A549 (cell line): ENCODE data around the gene LAMTOR4. TPM values are rescaled to one million over a fixed set of nuclear protein-coding genes. Genes with fewer than 3 reads are reported as not detected.

Experiments
- ATAC-seq, 2 experiments: fragments of 200-7000 bp in 1 of 2; fragments of >200 bp in 1 of 2; cut with Nextera tagmentation in 1 of 2; cut with Tn5 transposase in 1 of 2; 3 replicates each; pipeline versions ENCODE4 v1.8.0 to v1.9.1; 2018 to 2020; ENCODE audit warnings: mild to moderate bottlenecking in 1 of 2, moderate library complexity in 1 of 2
- CTCF ChIA-PET: fragments of 300-600 bp; sonication (Branson Sonifier 250); formaldehyde crosslinking; extraction: SDS; loops from one replicate; lab custom pipeline; 2021; ENCODE audit warnings: antibody characterized with exemption, inconsistent platforms; lab: Yijun Ruan, JAX
- POLR2A ChIA-PET: fragments of 350-600 bp; formaldehyde crosslinking; extraction: SDS; loops from one replicate; lab custom pipeline; 2021; ENCODE audit warnings: antibody characterized with exemption, inconsistent platforms; lab: Yijun Ruan, JAX
- DNase-seq, 2 experiments: peaks; one replicate each; pipeline versions ENCODE4 v3.0.0 to v3.0.0-alpha.2; 2011 to 2016; ENCODE audit warnings: low read depth in 1 of 2, low spot score in 1 of 2
- FAIRE-seq: peaks from 2 replicates; lab custom pipeline; 2011; peaks lifted over from hg19 to GRCh38; lab: Jason Lieb, UNC
- H3K27ac ChIP-seq, 2 experiments: fragments of >200 bp; sonication (Bioruptor Twin); formaldehyde crosslinking; 3 replicates each; pipeline ENCODE4 v1.5.1; 2016 to 2017
- H3K4me1 ChIP-seq: fragments of >200 bp; sonication (Bioruptor Twin); formaldehyde crosslinking; 3 replicates; pipeline ENCODE4 v1.6.1; 2016
- H3K4me2 ChIP-seq: fragments of >200 bp; sonication (Bioruptor Twin); formaldehyde crosslinking; 3 replicates; pipeline ENCODE4 v1.6.1; 2016
- H3K4me3 ChIP-seq: fragments of >200 bp; sonication (Bioruptor Twin); formaldehyde crosslinking; 3 replicates; pipeline ENCODE4 v1.5.1; 2016
- H3K9me3 ChIP-seq: fragments of >200 bp; sonication (Bioruptor Twin); formaldehyde crosslinking; 3 replicates; pipeline ENCODE4 v1.6.1; 2016
- BHLHE40 ChIP-seq: IDR thresholded peaks from 2 replicates; pipeline ENCODE4 v1.6.1; 2012; ENCODE audit warnings: low read depth, low read length, inconsistent platforms
- CHD2 ChIP-seq: fragments of 150-350 bp; IDR thresholded peaks from 2 replicates; pipeline ENCODE4 v1.6.1; 2014; ENCODE audit warnings: low read length; ENCODE audit not compliant: partially characterized antibody
- EP300 ChIP-seq, 2 experiments: fragments of >200 bp; sonication (Bioruptor Twin); formaldehyde crosslinking; IDR thresholded peaks; 2 replicates in 1 of 2; 3 replicates in 1 of 2; pipeline ENCODE4 v1.6.1; 2016 to 2017
- GATA3 ChIP-seq: IDR thresholded peaks from 2 replicates; pipeline ENCODE4 v1.6.1; 2012; ENCODE audit warnings: borderline replicate concordance
- HDAC2 ChIP-seq: fragments of 200-600 bp; sonication (generic); IDR thresholded peaks from 2 replicates; pipeline ENCODE4 v1.6.1; 2016
- JUNB ChIP-seq: fragments of >200 bp; sonication (Bioruptor Twin); formaldehyde crosslinking; IDR thresholded peaks from 2 replicates; pipeline ENCODE4 v1.6.1; 2016
- MAZ ChIP-seq: fragments of 150-350 bp; IDR thresholded peaks from 2 replicates; pipeline ENCODE4 v1.6.1; 2014; ENCODE audit warnings: antibody characterized with exemption, low read depth, low read length, borderline replicate concordance
- NPAS2 ChIP-seq: fragments of 250-450 bp; sonication (Bioruptor Pico); IDR thresholded peaks from 2 replicates; pipeline ENCODE4 v1.8.0; 2022; ENCODE audit warnings: mild to moderate bottlenecking, moderate library complexity, borderline replicate concordance
- POLR2A ChIP-seq: IDR thresholded peaks from 2 replicates; pipeline ENCODE4 v1.6.1; 2012; ENCODE audit warnings: mild to moderate bottlenecking, low read length
- RAD21 ChIP-seq, 2 experiments: fragments of >200 bp in 1 of 2; sonication (Bioruptor Twin) in 1 of 2; formaldehyde crosslinking in 1 of 2; IDR thresholded peaks in 1 of 2; conservative IDR thresholded peaks in 1 of 2; 2 replicates in 1 of 2; 3 replicates in 1 of 2; pipeline ENCODE4 v1.6.1; 2012 to 2018; ENCODE audit warnings: inconsistent platforms in 1 of 2
- SMC3 ChIP-seq: fragments of >200 bp; sonication (Bioruptor Twin); formaldehyde crosslinking; IDR thresholded peaks from 3 replicates; pipeline ENCODE4 v1.6.1; 2018; ENCODE audit warnings: inconsistent platforms
- WGBS: methylation state at CpG from one replicate; pipeline ENCODE4 v1.1.6; 2017; ENCODE audit errors: missing lambda C conversion rate; 5-methylcytosine and 5-hydroxymethylcytosine counted together
- polyA plus RNA-seq, 4 experiments: library from polyadenylated mRNA; depleted of rRNA in 3 of 4; stranded (reverse); fragments of >200 nt; fragmentation: RNase III in 1 of 4; extraction: RNeasy Plus Mini Kit Qiagen cat#74134 plus additional on column Dnase treatment in 1 of 4; gene quantifications; 2 replicates in 3 of 4; 3 replicates in 1 of 4; pipeline ENCODE4 v1.2.3, GENCODE V29; 2011 to 2017
- TF ChIP-seq, protein P1 (sequence below): IDR thresholded peaks from 2 replicates; pipeline ENCODE4 v1.6.1; 2012
- TF ChIP-seq, protein P2 (sequence below): IDR thresholded peaks from 2 replicates; pipeline ENCODE4 v1.6.1; 2012
- TF ChIP-seq, protein P3 (sequence below): fragments of >200 bp; sonication (Bioruptor Twin); formaldehyde crosslinking; IDR thresholded peaks from 3 replicates; pipeline ENCODE4 v1.5.1; 2016
- TF ChIP-seq, protein P4 (sequence below): fragments of >200 bp; sonication (Bioruptor Twin); formaldehyde crosslinking; IDR thresholded peaks from 3 replicates; pipeline ENCODE4 v1.6.1; 2016

The LAMTOR4 gene
- polyA plus RNA-seq, 2 of the 4 experiments (the other 2 are of a cell fraction) = 123 to 177 TPM

DNA sequence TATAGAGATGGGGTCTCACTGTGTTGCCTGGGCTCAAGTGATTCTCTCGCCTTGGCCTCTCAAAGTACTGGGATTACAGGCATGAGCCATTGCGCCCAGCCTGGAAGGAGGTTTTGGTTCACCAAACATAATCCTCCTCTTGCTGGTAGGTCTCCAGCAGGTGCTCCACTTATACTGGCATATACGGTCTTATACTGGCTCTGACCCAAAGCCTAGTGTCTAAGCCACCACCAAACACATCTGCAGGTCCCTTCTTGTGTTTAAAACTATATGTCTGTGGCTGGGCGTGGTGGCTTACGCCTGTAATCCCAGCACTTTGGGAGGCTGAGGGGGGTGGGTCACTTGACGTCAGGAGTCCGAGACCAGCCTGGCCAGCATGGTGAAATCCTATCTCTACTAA, 16.6 kb upstream of the LAMTOR4 start:
- WGBS = 49% methylated on average over 7 of the region's 7 CpGs
- CTCF ChIA-PET = interaction anchor here (0.6 to 13.2 kb wide), 36 partner anchors 10 to 318 kb away, joined by 3 to 245 read pairs (median 8); partner anchors contain the start of genes AP4M1, CNPY4, GPC2 and LAMTOR4
- TF ChIP-seq, protein P1, sequence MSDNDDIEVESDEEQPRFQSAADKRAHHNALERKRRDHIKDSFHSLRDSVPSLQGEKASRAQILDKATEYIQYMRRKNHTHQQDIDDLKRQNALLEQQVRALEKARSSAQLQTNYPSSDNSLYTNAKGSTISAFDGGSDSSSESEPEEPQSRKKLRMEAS = no peak
- TF ChIP-seq, all 56 proteins: peak for 0
- DNase-seq (no peak), ATAC-seq (peak in 1 of 2 experiments; percentile 1; a peak in 1 of 6 replicates), FAIRE-seq (no peak)
- Histone ChIP-seq H3K4me2 (peak overlapping the region; percentile 28; the same call in 2 of the 3 replicates), H3K4me3 (no peak overlapping the region), H3K4me1 (peaks cover 14% of the 10 kb centered on the region; the same call in 1 of the 3 replicates), H3K27ac (no peak overlapping the region), H3K9me3 (no peaks in the 10 kb centered on the region)
- POLR2A ChIA-PET = interaction anchor here (0.8 to 2.1 kb wide), 2 partner anchors 16 to 37 kb away, joined by 3 to 16 read pairs; partner anchors contain the start of gene LAMTOR4

DNA sequence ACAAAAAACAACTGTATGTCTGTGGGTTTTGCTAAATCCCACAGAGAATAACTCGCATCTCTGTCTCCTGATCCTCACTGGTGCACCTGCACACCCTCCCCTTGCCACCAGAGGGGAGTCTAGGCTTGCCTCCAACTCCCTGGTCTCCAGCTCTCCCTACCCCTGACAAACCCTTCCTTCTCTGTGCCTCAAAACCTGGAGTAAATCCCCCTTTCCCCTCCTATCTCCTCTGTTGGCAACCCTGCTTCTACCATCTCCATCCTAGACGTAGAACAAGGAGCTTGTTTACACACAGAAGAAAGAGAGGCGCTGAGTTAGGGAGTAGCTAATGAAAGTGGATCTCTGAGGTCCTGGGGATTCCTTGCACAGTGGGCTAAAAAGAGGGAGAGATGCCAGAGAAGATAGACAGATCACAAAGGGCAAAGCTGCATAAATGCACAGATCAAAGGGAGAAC, 16.0 kb upstream of the LAMTOR4 start:
- TF ChIP-seq, protein P2, sequence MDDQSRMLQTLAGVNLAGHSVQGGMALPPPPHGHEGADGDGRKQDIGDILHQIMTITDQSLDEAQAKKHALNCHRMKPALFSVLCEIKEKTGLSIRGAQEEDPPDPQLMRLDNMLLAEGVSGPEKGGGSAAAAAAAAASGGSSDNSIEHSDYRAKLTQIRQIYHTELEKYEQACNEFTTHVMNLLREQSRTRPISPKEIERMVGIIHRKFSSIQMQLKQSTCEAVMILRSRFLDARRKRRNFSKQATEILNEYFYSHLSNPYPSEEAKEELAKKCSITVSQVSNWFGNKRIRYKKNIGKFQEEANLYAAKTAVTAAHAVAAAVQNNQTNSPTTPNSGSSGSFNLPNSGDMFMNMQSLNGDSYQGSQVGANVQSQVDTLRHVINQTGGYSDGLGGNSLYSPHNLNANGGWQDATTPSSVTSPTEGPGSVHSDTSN = no peak
- TF ChIP-seq RAD21 (conservative IDR thresholded peaks at IDR 0.05 in 1 of 2, IDR thresholded peaks at IDR 0.05 in 1 of 2) (peak; percentile 90 to 96), SMC3 (peak; percentile 82)
- TF ChIP-seq, protein P3, sequence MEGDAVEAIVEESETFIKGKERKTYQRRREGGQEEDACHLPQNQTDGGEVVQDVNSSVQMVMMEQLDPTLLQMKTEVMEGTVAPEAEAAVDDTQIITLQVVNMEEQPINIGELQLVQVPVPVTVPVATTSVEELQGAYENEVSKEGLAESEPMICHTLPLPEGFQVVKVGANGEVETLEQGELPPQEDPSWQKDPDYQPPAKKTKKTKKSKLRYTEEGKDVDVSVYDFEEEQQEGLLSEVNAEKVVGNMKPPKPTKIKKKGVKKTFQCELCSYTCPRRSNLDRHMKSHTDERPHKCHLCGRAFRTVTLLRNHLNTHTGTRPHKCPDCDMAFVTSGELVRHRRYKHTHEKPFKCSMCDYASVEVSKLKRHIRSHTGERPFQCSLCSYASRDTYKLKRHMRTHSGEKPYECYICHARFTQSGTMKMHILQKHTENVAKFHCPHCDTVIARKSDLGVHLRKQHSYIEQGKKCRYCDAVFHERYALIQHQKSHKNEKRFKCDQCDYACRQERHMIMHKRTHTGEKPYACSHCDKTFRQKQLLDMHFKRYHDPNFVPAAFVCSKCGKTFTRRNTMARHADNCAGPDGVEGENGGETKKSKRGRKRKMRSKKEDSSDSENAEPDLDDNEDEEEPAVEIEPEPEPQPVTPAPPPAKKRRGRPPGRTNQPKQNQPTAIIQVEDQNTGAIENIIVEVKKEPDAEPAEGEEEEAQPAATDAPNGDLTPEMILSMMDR = peak; percentile 87
- TF ChIP-seq, protein P1 = no peak
- TF ChIP-seq, all 56 proteins: peak for 3
- peak; percentile 74 to 86 for DNase-seq
- peak; percentile 92 for ATAC-seq
- Histone ChIP-seq H3K27ac (no peak overlapping the region), H3K4me1 (peaks cover 13% of the 10 kb centered on the region; the same call in 1 of the 3 replicates), H3K4me3 (no peak overlapping the region), H3K4me2 (peak overlapping the region; percentile 28; the same call in 2 of the 3 replicates), H3K9me3 (no peaks in the 10 kb centered on the region)
- CTCF ChIA-PET = interaction anchor here (0.7 to 13.2 kb wide), 40 partner anchors 11 to 318 kb away, joined by 3 to 245 read pairs (median 6); partner anchors contain the start of genes AP4M1, CNPY4, GPC2 and LAMTOR4
- WGBS = 14% methylated on average over 3 of the region's 3 CpGs
- POLR2A ChIA-PET = interaction anchor here (0.8 to 2.1 kb wide), 2 partner anchors 16 to 37 kb away, joined by 3 to 16 read pairs; partner anchors contain the start of gene LAMTOR4
- no peak for FAIRE-seq

DNA sequence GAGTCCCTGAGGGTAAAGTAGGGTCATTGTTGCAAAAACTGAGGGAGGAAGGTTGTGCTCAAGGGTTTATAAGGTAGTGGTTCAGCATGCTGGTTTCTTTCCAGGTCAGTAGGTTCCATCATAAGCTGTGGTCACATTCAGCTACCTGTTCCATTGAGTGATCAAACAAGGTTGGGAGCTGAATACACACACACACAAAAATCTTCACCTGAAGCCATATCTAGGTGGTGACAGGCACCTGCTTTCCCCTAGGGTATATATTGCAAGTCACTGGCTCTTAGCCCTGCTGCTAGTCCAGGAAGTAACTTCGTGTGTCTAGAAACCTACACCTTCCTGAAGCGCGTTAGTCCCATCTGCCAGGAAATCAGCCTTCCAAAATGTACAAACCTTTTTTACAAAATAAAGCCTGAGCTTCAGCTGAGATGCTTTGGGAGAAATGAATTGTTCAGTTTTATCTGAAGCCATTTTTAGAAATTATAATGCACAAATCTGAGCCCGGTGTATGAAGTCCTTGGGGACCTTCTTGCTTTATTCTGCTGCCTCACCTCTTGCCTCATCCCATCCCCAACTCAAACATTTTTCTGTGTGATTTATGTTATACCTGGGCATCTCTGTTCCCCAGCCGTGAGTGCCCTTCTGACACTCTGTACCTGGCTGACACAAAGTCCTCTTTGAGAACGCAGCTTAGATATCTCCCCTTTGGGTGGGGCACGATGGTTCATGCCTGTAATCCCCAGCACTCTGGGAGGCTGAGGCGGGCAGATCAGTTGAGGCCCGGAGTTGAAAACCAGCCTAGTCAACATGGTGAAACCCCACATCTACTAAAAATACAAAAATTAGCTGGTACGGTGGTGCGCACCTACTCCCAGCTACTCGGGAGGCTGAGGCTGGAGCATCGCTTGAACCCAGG, 10.6 kb upstream of the LAMTOR4 start:
- no peak for ATAC-seq
- 78% methylated on average over 13 of the region's 13 CpGs for WGBS
- H3K4me1 ChIP-seq = no peaks in the 10 kb centered on the region
- no peak for DNase-seq
- no peaks in the 10 kb centered on the region for H3K9me3 ChIP-seq
- no peak overlapping the region for H3K4me2 ChIP-seq
- TF ChIP-seq GATA3 = no peak
- TF ChIP-seq, protein P4, sequence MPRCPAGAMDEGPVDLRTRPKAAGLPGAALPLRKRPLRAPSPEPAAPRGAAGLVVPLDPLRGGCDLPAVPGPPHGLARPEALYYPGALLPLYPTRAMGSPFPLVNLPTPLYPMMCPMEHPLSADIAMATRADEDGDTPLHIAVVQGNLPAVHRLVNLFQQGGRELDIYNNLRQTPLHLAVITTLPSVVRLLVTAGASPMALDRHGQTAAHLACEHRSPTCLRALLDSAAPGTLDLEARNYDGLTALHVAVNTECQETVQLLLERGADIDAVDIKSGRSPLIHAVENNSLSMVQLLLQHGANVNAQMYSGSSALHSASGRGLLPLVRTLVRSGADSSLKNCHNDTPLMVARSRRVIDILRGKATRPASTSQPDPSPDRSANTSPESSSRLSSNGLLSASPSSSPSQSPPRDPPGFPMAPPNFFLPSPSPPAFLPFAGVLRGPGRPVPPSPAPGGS = no peak
- TF ChIP-seq NPAS2 (CRISPR knock-in tag) = no peak
- TF ChIP-seq BHLHE40 = no peak
- no peak for TF ChIP-seq CHD2
- TF ChIP-seq POLR2A = no peak
- no peak for TF ChIP-seq HDAC2
- TF ChIP-seq JUNB = no peak
- no peak for TF ChIP-seq SMC3
- no peak for TF ChIP-seq EP300 (IDR thresholded peaks at IDR 0.05)
- no peak for TF ChIP-seq MAZ
- FAIRE-seq = no peak
- ChIA-PET CTCF (interaction anchor here (0.6 to 13.2 kb wide), 7 partner anchors 13 to 714 kb away, joined by 3 to 245 read pairs (median 4); partner anchors contain the start of genes LAMTOR4, SLC12A9 and TRAPPC14), POLR2A (interaction anchor here (1.3 kb wide), 1 partner anchor 11 kb away, joined by 3 read pairs; the partner anchor contains the start of gene LAMTOR4)
- no peak overlapping the region for H3K4me3 ChIP-seq
- no peak overlapping the region for H3K27ac ChIP-seq
